Activated CD8-positive, alpha-beta T cell treated with anti-CD3 and anti-CD28 coated beads for 36 hours (primary cell): ENCODE measurements around the gene DZIP1. TPM values are rescaled to one million over a fixed set of nuclear protein-coding genes. Genes with fewer than 3 reads are reported as not detected.

ENCODE experiments used
- ATAC-seq: fragments of 200-7000 bp; cut with Tn5 transposase; one replicate; pipeline ENCODE4 v1.10.0; 2021; ENCODE audit warnings: mild to moderate bottlenecking, moderate library complexity
- CTCF ChIA-PET: fragments of 350-600 bp; sonication (Branson Sonifier 250); formaldehyde crosslinking; loops from one replicate; lab custom pipeline; 2021; ENCODE audit warnings: antibody characterized with exemption; lab: Charles Lee
- POLR2A ChIA-PET: fragments of 350-600 bp; sonication (Branson Sonifier 250); formaldehyde crosslinking; loops from one replicate; lab custom pipeline; 2021; ENCODE audit warnings: antibody characterized with exemption; lab: Charles Lee
- DNase-seq: peaks from one replicate; pipeline ENCODE4 v3.0.0-alpha.2; 2020
- H3K27ac Mint-ChIP-seq: one replicate; pipeline ENCODE4 v1.8.0; 2021; ENCODE audit warnings: mild to moderate bottlenecking, mixed read lengths
- H3K27me3 Mint-ChIP-seq: one replicate; pipeline ENCODE4 v1.8.0; 2021; ENCODE audit warnings: mixed read lengths
- H3K36me3 Mint-ChIP-seq: one replicate; pipeline ENCODE4 v1.8.0; 2021; ENCODE audit warnings: low read depth, mixed read lengths
- H3K4me1 Mint-ChIP-seq: one replicate; pipeline ENCODE4 v1.8.0; 2021; ENCODE audit warnings: low read depth, mixed read lengths
- H3K4me3 Mint-ChIP-seq: one replicate; pipeline ENCODE4 v1.8.0; 2021; ENCODE audit warnings: mild to moderate bottlenecking, moderate library complexity, mixed read lengths
- H3K9me3 Mint-ChIP-seq: one replicate; pipeline ENCODE4 v1.8.0; 2021; ENCODE audit warnings: mixed read lengths
- CTCF ChIP-seq: fragments of 200-600 bp; IDR thresholded peaks from one replicate; pipeline ENCODE4 v1.8.0; 2022; ENCODE audit warnings: antibody characterized with exemption, mild to moderate bottlenecking
- intact Hi-C: fragments of 100-400 bp; cut with micrococcal nuclease; formaldehyde crosslinking; loops from one replicate; pipeline ENCODE4 v1.10.0; 2022
- total RNA-seq, 2 experiments: library from RNA; stranded (reverse); gene quantifications; one replicate each; pipeline ENCODE4 v1.2.3, GENCODE V29; 2021

The DZIP1 gene
- total RNA-seq, 2 experiments from 2014 or later = 0.54 to 0.85 TPM

DNA sequence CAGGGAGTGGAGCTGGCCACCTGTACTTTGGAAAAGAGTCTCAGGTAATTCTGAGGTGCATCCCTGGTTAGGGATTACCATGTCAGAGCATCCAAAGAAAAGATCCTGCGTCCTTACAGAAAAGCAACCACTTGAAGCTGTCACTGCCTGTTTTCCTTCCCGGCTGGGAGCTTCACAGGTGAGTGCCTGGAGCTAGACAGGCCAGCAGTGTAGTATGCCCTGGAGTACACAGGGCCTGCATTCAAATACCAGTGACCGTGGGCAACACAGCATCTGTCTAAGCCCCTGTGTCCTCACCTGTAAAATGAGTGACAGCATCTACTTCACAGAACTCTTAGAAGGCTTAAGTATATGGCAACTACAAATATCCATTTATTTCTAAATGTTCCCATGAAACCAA lies 29.0 kb downstream of the DZIP1 start:
- no peaks in the 10 kb centered on the region for H3K4me1 Mint-ChIP-seq
- ATAC-seq (no peak), DNase-seq (no peak)
- ChIA-PET POLR2A (no interaction called here), CTCF (interaction anchor here (0.6 to 3.1 kb wide), 3 partner anchors 8 to 218 kb away, joined by 3 to 15 read pairs (median 3); no protein-coding TSS in a partner anchor)
- no peak for TF ChIP-seq CTCF
- H3K4me3 Mint-ChIP-seq = no peak overlapping the region
- no peaks in the 10 kb centered on the region for H3K9me3 Mint-ChIP-seq
- H3K36me3 Mint-ChIP-seq = no peaks in the 10 kb centered on the region
- H3K27ac Mint-ChIP-seq = no peak overlapping the region
- peaks cover 5% of the 10 kb centered on the region for H3K27me3 Mint-ChIP-seq
- intact Hi-C loops = no loop called here

DNA sequence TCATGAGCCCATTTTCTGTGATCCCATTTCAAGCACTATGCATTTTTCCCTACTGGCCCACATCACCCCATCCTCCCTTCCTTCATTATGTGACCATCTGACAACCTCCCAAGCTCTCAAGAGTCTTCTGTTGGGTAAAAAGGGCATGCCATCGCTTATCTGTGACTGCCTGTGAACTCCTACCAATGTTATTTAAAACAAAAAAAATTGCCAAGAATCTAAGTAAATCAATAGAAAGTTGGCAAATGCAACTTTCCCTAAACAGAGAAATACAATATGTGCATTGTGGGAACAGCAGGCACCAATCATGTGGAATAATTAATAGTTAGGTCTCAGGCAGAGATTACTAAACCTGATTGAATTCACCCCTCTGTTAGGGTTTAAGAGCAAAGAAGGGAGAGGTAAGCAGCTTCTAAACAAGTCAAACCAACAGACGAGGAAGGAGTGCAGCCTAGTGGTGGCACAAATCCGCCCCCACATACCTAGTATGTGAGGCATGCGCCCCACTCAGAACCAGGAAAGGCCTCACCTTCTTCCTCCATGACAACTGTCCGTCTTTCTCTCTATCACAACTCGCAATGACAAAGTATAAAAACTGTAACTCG lies 29.8 kb downstream of the DZIP1 start:
- ChIA-PET POLR2A (no interaction called here), CTCF (interaction anchor here (1.4 to 3.1 kb wide), 2 partner anchors 9 to 219 kb away, joined by 3 to 15 read pairs; no protein-coding TSS in a partner anchor)
- Mint-ChIP-seq H3K4me1 (no peaks in the 10 kb centered on the region), H3K27ac (no peak overlapping the region), H3K27me3 (peaks cover 6% of the 10 kb centered on the region), H3K4me3 (no peak overlapping the region), H3K9me3 (no peaks in the 10 kb centered on the region), H3K36me3 (no peaks in the 10 kb centered on the region)
- ATAC-seq = no peak
- TF ChIP-seq CTCF = no peak
- intact Hi-C loops = no loop called here
- no peak for DNase-seq

DNA sequence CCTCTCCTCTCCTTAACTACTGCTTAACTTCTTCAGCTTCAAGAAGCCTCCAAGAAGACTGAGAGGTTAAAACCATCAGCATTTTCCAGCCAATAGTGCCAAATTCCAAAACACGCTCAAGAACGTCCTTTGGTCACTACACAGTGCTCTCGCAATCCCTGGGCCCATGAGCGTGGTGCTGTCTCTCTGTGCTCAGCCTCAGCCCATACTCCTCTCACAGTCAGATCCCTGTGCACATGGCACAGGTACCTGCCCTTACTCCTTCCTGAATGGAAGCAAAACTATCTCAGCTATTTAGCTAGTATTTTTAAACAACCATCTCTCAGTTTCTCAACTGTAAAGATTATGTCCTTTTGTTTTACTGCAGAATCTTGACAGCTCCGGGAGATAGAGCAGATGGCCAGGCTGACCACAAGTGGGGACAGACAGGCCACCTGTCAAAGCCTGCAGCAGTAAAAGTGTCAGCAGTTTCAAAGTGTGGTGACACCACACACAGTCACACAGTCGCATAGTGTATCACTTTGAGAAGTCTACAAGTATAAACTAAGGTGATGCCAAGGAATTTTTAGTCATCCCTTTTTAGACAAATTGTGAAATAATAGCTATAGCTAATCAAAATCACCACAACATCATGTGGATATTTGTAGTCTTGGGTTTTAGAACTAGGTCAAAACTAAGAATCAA lies 35.7 kb downstream of the DZIP1 start:
- TF ChIP-seq CTCF = no peak
- Mint-ChIP-seq H3K4me3 (no peak overlapping the region), H3K9me3 (no peaks in the 10 kb centered on the region), H3K27ac (no peak overlapping the region), H3K4me1 (no peaks in the 10 kb centered on the region), H3K27me3 (peaks cover 7% of the 10 kb centered on the region), H3K36me3 (no peaks in the 10 kb centered on the region)
- POLR2A ChIA-PET = interaction anchor here (1.4 kb wide), 1 partner anchor 15 kb away, joined by 3 read pairs; no protein-coding TSS in a partner anchor
- no peak for ATAC-seq
- DNase-seq = no peak
- intact Hi-C loops = no loop called here
- CTCF ChIA-PET = interaction anchor here (1.5 kb wide), 1 partner anchor 15 kb away, joined by 6 read pairs; no protein-coding TSS in a partner anchor

DNA sequence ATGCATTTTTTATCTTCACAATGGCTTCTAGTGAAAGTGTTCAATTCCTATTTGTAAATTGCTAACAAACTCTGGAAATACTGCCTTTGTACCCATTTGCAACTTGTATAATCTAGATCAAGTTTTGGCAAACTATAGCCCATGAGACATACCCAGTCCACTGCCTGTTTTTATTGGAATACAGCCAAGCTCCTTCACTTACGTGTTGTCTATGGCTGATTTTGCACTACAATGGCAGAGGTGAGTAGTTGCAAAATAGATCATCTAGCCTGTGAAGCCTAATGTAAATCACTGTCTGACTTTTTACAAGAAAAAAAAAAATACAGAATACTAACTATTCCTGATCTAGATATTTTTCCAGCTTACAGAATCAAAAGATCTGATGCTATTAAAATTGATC lies 37.1 kb downstream of the DZIP1 start:
- POLR2A ChIA-PET = no interaction called here
- H3K27me3 Mint-ChIP-seq = peaks cover 7% of the 10 kb centered on the region
- ATAC-seq = no peak
- no peaks in the 10 kb centered on the region for H3K9me3 Mint-ChIP-seq
- intact Hi-C loops = no loop called here
- CTCF ChIA-PET = interaction anchor here (1.4 kb wide), 1 partner anchor 70 kb away, joined by 3 read pairs; no protein-coding TSS in a partner anchor
- no peaks in the 10 kb centered on the region for H3K36me3 Mint-ChIP-seq
- H3K4me3 Mint-ChIP-seq = no peak overlapping the region
- no peak overlapping the region for H3K27ac Mint-ChIP-seq
- H3K4me1 Mint-ChIP-seq = no peaks in the 10 kb centered on the region
- TF ChIP-seq CTCF = no peak
- DNase-seq = no peak
